Tibial nerve (tissue), 4 donors: ENCODE results near the gene ZFP42. TPM values are rescaled to one million over a fixed set of nuclear protein-coding genes. Genes with fewer than 3 reads are reported as not detected.

ENCODE experiments used
- DNase-seq, 2 donors: peaks; one replicate each; pipeline ENCODE4 v3.0.0-alpha.2; 2019; ENCODE audit warnings: low spot score in 2 of 2
- H3K27ac ChIP-seq, 4 donors: fragments of 200-600 bp; sonication (generic) in 3 of 4; one replicate each; pipeline ENCODE4 v1.5.1; 2017 to 2019; ENCODE audit warnings: mild to moderate bottlenecking in 1 of 4
- H3K27me3 ChIP-seq, 2 donors: fragments of 200-600 bp; sonication (generic) in 1 of 2; one replicate each; pipeline versions ENCODE4 v1.5.1 to v1.6.0; 2017 to 2019
- H3K36me3 ChIP-seq, 3 donors: fragments of 200-600 bp; sonication (generic); one replicate each; pipeline ENCODE4 v1.5.1; 2018 to 2019
- H3K4me1 ChIP-seq, 4 donors: fragments of 200-600 bp; sonication (generic) in 3 of 4; one replicate each; pipeline ENCODE4 v1.5.1; 2017 to 2019
- H3K4me3 ChIP-seq, 4 donors: fragments of 200-600 bp; sonication (generic) in 3 of 4; one replicate each; pipeline ENCODE4 v1.5.1; 2017 to 2019; ENCODE audit warnings: mild to moderate bottlenecking in 1 of 4, moderate library complexity in 1 of 4
- H3K9me3 ChIP-seq, 4 donors: fragments of 200-600 bp; sonication (generic) in 3 of 4; one replicate each; pipeline ENCODE4 v1.5.1; 2017 to 2019
- EP300 ChIP-seq, 2 donors: sonication (generic); formaldehyde crosslinking; IDR thresholded peaks; one replicate each; pipeline ENCODE4 v1.6.1; 2017; ENCODE audit warnings: antibody characterized with exemption in 2 of 2, mild to moderate bottlenecking in 1 of 2
- POLR2A ChIP-seq, 2 donors: fragments of 450-650 bp; IDR thresholded peaks; one replicate each; pipeline ENCODE4 v1.6.1; 2017; ENCODE audit warnings: antibody characterized with exemption in 2 of 2, mild to moderate bottlenecking in 2 of 2, moderate library complexity in 2 of 2
- WGBS, 2 donors: methylation state at CpG; one replicate each; pipeline ENCODE4 v1.1.5; 2018; 5-methylcytosine and 5-hydroxymethylcytosine counted together
- total RNA-seq, 4 donors: library from RNA; depleted of rRNA; stranded (reverse); fragments of >200 nt; gene quantifications; one replicate each; pipeline ENCODE4 v1.1.0, GENCODE V29; 2016
- TF ChIP-seq, protein P1 (sequence below), 5 experiments: fragments of 200-600 bp in 3 of 5; fragments of 450-650 bp in 2 of 5; sonication (generic) in 3 of 5; IDR thresholded peaks; one replicate each; pipeline ENCODE4 v1.5.1; 2016 to 2019; ENCODE audit warnings: antibody characterized with exemption in 5 of 5, mild to moderate bottlenecking in 3 of 5, moderate library complexity in 2 of 5

Gene ZFP42
- total RNA-seq = not detected

DNA sequence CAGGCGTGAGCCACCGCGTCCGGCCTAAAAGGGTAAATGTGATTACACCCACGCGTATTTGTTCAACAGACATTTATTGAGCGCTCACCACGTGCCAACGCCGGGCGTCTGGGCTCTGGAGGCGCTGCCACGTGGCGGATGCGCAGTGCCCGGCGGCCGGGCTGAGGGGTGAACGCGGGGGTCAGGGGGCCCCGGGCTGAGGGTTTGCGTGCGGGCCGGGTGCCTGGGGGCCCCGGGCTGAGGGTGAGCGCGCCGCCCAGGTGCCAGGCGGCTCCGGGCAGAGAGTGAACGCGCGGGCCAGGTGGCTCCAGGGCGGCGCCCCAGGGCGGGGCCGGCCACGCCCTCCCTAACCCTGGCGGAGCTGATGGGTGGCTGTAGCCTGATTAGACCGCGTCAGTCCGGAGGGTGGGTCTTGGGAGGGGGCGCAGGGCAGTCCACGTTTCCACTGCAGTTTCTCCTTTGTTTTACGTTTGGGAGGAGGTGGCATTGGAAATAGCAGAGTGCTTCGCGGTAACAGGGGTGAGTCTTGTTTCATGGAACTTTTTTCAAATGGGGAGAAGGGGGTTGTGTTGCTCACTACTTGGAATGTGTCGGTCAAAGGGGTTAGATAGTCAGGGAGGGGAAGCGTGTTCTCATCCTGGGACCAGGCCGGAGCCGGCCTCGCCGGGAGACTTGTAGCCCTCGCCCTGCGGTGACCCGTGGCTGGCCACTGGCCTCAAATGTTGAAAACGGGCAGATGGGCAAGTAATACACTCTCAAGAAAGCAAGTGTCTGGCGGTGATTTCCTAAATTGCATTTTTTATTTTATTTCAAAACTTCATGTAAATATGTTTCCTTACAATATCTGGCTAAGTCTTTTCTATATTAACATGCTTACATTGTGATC is at the start of gene ZFP42:
ZFP42 (plus strand) TSS at position 450 of the 886 bp plus-strand sequence. CDS start 7,037 bp downstream, outside the sequence.
- H3K4me3 ChIP-seq = no peak within 1 kb of the TSS
- peaks cover 0 to 28% (median 0%) of the 10 kb centered on the region in 4 donors for H3K9me3 ChIP-seq
- peaks cover 0 to 8% of the 10 kb centered on the region in 2 donors for H3K27me3 ChIP-seq
- no peaks in the 10 kb centered on the region for H3K36me3 ChIP-seq
- no peak within 1 kb of the TSS for H3K27ac ChIP-seq
- TF ChIP-seq POLR2A (IDR thresholded peaks at IDR 0.05) (no peak), EP300 (IDR thresholded peaks at IDR 0.05) (no peak)
- TF ChIP-seq, protein P1, sequence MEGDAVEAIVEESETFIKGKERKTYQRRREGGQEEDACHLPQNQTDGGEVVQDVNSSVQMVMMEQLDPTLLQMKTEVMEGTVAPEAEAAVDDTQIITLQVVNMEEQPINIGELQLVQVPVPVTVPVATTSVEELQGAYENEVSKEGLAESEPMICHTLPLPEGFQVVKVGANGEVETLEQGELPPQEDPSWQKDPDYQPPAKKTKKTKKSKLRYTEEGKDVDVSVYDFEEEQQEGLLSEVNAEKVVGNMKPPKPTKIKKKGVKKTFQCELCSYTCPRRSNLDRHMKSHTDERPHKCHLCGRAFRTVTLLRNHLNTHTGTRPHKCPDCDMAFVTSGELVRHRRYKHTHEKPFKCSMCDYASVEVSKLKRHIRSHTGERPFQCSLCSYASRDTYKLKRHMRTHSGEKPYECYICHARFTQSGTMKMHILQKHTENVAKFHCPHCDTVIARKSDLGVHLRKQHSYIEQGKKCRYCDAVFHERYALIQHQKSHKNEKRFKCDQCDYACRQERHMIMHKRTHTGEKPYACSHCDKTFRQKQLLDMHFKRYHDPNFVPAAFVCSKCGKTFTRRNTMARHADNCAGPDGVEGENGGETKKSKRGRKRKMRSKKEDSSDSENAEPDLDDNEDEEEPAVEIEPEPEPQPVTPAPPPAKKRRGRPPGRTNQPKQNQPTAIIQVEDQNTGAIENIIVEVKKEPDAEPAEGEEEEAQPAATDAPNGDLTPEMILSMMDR (IDR thresholded peaks at IDR 0.05) = no peak
- peaks cover 0 to 6% (median 0%) of the 10 kb centered on the region in 4 donors for H3K4me1 ChIP-seq
- 24 to 26% methylated on average over 42 to 48 of the region's 58 CpGs for WGBS, 2 donors
- no peak for DNase-seq

DNA sequence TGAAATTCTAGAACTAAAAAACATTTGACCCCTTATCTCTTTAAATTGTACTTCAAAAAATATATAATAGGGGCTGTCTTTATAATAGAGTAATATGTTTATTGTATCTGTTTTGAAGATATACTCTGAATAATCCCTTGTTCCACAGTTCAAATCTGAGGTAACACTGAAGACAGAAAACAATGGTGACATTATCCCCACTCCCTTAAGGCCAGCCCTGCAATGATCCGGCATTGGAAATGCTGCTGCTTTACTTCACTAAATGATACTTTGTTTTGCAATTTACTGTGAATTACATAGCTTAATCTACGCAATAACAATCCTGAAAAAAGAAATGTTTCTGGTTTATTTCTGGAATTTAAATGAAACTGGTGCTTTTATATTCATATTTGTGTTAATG is 34.4 kb upstream of the ZFP42 start:
- Histone ChIP-seq H3K27ac (no peak overlapping the region), H3K36me3 (no peaks in the 10 kb centered on the region), H3K4me3 (no peak overlapping the region), H3K4me1 (peaks cover 0 to 8% (median 0%) of the 10 kb centered on the region in 4 donors), H3K9me3 (no peaks in the 10 kb centered on the region), H3K27me3 (no peaks in the 10 kb centered on the region)
- WGBS, 2 donors = 57 to 62% methylated on average over 2 of the region's 2 CpGs
- TF ChIP-seq POLR2A (IDR thresholded peaks at IDR 0.05) = no peak
- TF ChIP-seq, protein P1 (IDR thresholded peaks at IDR 0.05) = no peak
- no peak for TF ChIP-seq EP300 (IDR thresholded peaks at IDR 0.05)
- DNase-seq = no peak

DNA sequence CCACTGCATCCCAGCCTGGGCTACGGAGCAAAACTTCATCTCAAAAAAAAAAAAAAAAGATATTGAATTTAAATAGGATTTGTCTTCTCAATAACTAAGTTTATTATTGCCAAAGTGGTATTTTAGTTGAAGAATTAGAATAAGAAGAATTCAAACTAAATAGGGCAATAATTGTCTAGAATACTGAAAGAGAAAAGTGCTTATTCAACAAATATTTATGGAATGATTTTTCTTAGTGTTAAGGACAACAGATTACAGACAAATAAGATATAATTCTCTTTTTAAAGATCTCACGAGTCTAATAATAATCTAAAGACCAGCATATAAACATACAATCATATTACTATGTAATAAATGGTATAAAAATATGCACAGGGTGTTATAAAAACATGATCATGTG is 33.6 kb upstream of the ZFP42 start:
- TF ChIP-seq POLR2A (IDR thresholded peaks at IDR 0.05) = no peak
- TF ChIP-seq EP300 (IDR thresholded peaks at IDR 0.05) = no peak
- TF ChIP-seq, protein P1 (IDR thresholded peaks at IDR 0.05) = no peak
- Histone ChIP-seq H3K27ac (no peak overlapping the region), H3K36me3 (no peaks in the 10 kb centered on the region), H3K4me1 (peaks cover 0 to 8% (median 0%) of the 10 kb centered on the region in 4 donors), H3K9me3 (no peaks in the 10 kb centered on the region), H3K27me3 (no peaks in the 10 kb centered on the region), H3K4me3 (no peak overlapping the region)
- no peak for DNase-seq
- WGBS, 2 donors = 27 to 49% methylated on average over 2 of the region's 2 CpGs

DNA sequence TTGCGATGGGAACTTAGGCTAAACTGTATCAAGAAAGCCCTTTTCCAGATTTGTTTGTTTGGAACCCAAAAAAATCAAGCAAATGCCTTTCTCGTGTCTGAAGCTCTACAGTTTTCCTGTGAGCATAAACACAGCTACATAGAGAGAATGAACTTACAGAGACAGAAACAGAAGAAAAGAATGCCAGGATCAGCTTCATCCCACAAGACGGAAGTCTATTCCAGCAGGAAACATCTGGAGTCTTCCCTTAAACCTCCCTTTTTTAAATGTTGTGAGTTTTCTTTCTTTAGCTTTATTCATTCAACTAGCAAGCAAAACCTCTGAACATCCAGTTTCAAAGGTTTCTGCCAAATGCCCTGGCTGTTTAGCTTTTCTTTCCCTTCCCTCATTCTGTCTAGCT is 32.6 kb upstream of the ZFP42 start:
- WGBS, 2 donors = 7 to 12% methylated on average over 3 of the region's 3 CpGs
- Histone ChIP-seq H3K36me3 (no peaks in the 10 kb centered on the region), H3K27ac (peak overlapping the region in 2 of 4 donors; percentile 23 to 62), H3K4me1 (peaks cover 0 to 8% (median 0%) of the 10 kb centered on the region in 4 donors), H3K4me3 (no peak overlapping the region), H3K27me3 (no peaks in the 10 kb centered on the region), H3K9me3 (no peaks in the 10 kb centered on the region)
- no peak for TF ChIP-seq EP300 (IDR thresholded peaks at IDR 0.05)
- TF ChIP-seq, protein P1 (IDR thresholded peaks at IDR 0.05) = no peak
- TF ChIP-seq POLR2A (IDR thresholded peaks at IDR 0.05) = no peak
- no peak for DNase-seq

DNA sequence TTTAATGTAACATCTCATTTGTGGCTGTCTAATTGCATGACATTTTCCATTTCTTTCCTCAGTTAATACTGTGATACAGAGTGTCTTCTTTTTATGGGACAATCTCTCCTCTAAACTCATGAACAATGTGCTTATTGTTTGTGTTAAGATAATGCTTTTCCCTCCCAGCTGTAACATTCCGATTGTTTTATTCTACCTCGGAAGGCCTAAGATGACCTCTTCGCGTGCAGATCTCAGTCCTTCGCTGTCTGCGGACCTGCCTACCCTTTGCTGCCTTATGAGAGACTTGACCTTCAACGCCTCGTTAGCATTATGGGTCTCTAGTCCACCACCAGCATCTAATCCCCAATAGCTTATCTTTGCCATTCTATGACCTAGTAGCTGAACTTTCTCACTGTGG is 29.8 kb upstream of the ZFP42 start:
- Histone ChIP-seq H3K4me3 (no peak overlapping the region), H3K4me1 (peaks cover 0 to 8% (median 0%) of the 10 kb centered on the region in 4 donors), H3K27me3 (no peaks in the 10 kb centered on the region), H3K27ac (no peak overlapping the region), H3K36me3 (no peaks in the 10 kb centered on the region), H3K9me3 (no peaks in the 10 kb centered on the region)
- no peak for DNase-seq
- TF ChIP-seq POLR2A (IDR thresholded peaks at IDR 0.05) = no peak
- TF ChIP-seq, protein P1 (IDR thresholded peaks at IDR 0.05) = no peak
- 64 to 65% methylated on average over 8 of the region's 8 CpGs for WGBS, 2 donors
